Measurements from ENCODE around the gene RAF1.

DNA sequence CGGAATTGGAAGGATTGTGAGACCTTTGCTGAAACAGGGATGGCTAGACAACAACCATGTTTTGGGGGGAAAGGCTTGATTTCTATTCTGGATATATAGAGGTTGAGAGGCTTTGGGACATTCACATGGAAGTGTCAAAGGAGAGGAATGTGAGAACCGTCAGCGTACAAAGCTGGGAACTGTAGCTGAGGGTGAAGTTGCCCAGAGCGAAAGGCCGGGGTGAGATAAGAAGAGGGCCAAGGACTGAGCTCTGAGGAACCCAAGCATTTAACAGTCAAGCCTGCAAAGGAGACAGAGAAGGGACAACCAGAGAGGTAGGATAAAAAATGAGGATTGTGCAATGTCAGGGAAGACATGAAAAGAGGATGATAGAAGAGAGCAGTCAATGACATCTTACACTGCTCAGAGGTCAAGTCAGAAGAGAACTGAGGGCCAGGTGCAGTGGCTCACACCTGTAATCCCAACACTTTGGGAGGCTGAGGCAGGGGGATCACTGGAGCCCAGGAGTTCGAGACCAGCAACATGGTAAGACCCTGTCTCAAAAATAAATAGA lies 41.5 kb upstream of the RAF1 start:
- no peak for TF ChIP-seq POLR2A (IDR thresholded peaks at IDR 0.05)
- TF ChIP-seq, protein P1, sequence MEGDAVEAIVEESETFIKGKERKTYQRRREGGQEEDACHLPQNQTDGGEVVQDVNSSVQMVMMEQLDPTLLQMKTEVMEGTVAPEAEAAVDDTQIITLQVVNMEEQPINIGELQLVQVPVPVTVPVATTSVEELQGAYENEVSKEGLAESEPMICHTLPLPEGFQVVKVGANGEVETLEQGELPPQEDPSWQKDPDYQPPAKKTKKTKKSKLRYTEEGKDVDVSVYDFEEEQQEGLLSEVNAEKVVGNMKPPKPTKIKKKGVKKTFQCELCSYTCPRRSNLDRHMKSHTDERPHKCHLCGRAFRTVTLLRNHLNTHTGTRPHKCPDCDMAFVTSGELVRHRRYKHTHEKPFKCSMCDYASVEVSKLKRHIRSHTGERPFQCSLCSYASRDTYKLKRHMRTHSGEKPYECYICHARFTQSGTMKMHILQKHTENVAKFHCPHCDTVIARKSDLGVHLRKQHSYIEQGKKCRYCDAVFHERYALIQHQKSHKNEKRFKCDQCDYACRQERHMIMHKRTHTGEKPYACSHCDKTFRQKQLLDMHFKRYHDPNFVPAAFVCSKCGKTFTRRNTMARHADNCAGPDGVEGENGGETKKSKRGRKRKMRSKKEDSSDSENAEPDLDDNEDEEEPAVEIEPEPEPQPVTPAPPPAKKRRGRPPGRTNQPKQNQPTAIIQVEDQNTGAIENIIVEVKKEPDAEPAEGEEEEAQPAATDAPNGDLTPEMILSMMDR (IDR thresholded peaks at IDR 0.05): no peak
- TF ChIP-seq POLR2AphosphoS5 (IDR thresholded peaks at IDR 0.05): no peak

Measured in prostate gland (tissue), 2 donors.